ENCODE data around the gene SLC10A6. TPM values are rescaled to one million over a fixed set of nuclear protein-coding genes. Genes with fewer than 3 reads are reported as not detected.

The SLC10A6 gene
- total and polyA plus RNA-seq, 8 donors, result 0.37 to 0.94 (median 0.51) TPM

DNA sequence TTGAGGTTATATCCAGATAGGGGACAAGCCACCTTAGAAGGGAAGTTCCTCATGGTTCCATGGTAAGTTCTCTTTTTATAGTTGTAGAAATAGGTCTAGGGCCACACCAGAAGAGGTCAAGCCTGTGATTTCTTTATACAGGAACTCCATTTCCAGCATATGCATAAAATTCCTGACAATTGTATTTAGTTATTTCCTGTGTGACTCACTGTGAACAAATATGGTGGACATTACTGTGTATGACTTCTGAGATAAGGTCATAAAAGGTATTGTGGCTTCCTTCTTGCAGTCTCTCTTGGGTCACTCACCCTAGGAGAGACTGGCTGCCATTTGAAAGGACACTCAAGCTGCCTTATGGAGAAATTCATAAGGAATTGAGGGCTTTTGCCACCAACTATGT lies 45.3 kb upstream of the SLC10A6 start:
- DNase-seq (no peak), ATAC-seq (no peak)
- H3K4me1 ChIP-seq, result peaks cover 0 to 28% of the 10 kb centered on the region in 2 donors
- TF ChIP-seq, protein P1, sequence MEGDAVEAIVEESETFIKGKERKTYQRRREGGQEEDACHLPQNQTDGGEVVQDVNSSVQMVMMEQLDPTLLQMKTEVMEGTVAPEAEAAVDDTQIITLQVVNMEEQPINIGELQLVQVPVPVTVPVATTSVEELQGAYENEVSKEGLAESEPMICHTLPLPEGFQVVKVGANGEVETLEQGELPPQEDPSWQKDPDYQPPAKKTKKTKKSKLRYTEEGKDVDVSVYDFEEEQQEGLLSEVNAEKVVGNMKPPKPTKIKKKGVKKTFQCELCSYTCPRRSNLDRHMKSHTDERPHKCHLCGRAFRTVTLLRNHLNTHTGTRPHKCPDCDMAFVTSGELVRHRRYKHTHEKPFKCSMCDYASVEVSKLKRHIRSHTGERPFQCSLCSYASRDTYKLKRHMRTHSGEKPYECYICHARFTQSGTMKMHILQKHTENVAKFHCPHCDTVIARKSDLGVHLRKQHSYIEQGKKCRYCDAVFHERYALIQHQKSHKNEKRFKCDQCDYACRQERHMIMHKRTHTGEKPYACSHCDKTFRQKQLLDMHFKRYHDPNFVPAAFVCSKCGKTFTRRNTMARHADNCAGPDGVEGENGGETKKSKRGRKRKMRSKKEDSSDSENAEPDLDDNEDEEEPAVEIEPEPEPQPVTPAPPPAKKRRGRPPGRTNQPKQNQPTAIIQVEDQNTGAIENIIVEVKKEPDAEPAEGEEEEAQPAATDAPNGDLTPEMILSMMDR (IDR thresholded peaks at IDR 0.05), result no peak
- H3K36me3 ChIP-seq, result no peaks in the 10 kb centered on the region
- intact Hi-C loops (cut with DNase I), result no loop called here
- no peak overlapping the region for H3K4me3 ChIP-seq
- no peaks in the 10 kb centered on the region for H3K9me3 ChIP-seq
- H3K27me3 ChIP-seq, result peaks cover 0 to 18% of the 10 kb centered on the region in 2 donors
- no peak overlapping the region for H3K27ac ChIP-seq

DNA sequence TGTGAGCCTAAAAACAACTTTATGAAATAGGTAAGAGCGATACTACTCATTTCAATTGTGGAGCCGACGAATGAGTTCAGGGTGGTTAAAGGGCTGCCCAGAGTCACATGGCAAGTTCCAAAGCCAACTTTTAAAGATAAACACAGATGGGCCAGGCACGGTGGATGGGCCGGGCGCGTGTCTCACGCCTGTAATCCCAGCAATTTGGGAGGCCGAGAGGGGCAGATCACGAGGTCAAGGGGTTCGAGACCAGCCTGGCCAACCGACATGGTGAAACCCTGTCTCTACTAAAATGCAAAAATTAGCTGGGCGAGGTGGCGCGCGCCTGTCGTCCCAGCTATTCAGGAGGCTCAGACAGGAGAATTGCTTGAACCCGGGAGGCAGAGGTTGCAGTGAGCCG lies 44.0 kb upstream of the SLC10A6 start:
- no peak overlapping the region for H3K4me3 ChIP-seq
- no peak for ATAC-seq
- H3K4me1 ChIP-seq, result peaks cover 0 to 28% of the 10 kb centered on the region in 2 donors
- TF ChIP-seq, protein P1 (IDR thresholded peaks at IDR 0.05), result no peak
- no peak for DNase-seq
- intact Hi-C loops (cut with DNase I), result no loop called here
- H3K9me3 ChIP-seq, result no peaks in the 10 kb centered on the region
- H3K36me3 ChIP-seq, result no peaks in the 10 kb centered on the region
- peak overlapping the region in 1 of 2 donors; percentile 84 for H3K27ac ChIP-seq
- H3K27me3 ChIP-seq, result peaks cover 0 to 18% of the 10 kb centered on the region in 2 donors

DNA sequence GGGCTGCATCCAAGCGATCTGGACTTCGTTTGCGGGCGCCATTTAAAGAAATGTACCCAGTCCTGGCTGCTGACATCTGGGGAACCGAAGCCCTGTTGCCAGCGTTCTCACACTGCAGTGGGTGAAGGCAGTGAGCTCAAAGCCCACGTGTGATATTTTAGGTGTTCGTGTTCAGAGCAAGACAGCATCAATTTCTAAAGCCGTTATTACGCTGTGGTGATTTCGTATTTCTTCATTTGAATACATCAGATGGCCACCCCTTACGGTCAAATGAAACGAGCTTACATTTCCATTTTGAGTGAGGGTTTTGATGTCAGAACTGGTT lies 43.4 kb upstream of the SLC10A6 start:
- Histone ChIP-seq H3K27me3 (peaks cover 0 to 18% of the 10 kb centered on the region in 2 donors), H3K27ac (peak overlapping the region; percentile 80 to 84), H3K4me3 (peak overlapping the region; percentile 60 to 84), H3K9me3 (no peaks in the 10 kb centered on the region), H3K4me1 (peaks cover 0 to 28% of the 10 kb centered on the region in 2 donors), H3K36me3 (no peaks in the 10 kb centered on the region)
- ATAC-seq, result peak; percentile 11
- TF ChIP-seq, protein P1 (IDR thresholded peaks at IDR 0.05), result no peak
- intact Hi-C loops (cut with DNase I), result no loop called here
- DNase-seq, result no peak

DNA sequence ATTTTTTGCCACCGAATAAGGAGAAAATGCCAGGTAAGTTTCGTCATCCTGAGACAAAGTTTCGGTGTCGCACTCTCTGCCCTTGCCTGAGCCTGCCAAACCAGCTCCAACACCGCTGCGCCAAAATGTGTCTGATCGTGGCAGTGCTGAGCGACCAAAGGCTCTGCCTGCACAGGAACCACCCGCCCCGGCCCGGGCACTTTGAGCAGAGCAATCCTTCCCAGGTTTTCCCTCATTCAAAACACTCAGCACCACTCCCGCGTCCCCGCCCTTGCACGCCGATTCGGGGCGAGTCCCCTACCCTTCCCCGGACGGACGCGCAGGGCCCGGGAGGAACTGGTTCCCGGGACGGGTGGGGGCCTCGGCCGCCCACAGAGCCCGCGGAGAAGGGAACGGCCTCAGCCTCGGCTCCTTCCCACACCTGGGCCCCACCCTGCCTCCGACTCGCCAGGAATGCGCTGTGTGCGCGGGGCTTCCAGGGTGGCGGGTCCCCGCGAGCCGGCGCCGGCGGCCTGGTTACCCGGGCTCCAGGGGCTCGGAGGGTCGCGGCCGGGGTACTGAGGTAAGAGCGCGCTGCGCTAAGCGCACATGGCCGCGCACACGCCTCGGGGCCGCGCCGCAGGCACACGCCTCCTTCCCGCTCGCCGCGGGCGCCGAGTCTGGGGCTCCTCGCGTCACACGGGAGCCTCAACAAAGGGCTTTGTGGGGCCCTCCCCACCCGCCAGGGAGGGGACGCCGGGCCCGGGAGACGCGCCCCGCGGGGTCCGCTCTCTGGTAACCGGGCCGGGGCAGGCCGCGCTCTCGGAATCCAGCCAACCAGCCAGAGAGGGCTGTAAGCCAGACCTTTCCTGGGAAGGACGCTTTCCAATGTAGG lies 42.8 kb upstream of the SLC10A6 start, which contains the start of gene C4orf36:
C4orf36 (minus strand) TSS at position 661 of the 874 bp plus-strand sequence. CDS start 902 bp downstream, outside the sequence.
- Histone ChIP-seq H3K27me3 (peaks cover 0 to 18% of the 10 kb centered on the region in 2 donors), H3K4me1 (peaks cover 0 to 28% of the 10 kb centered on the region in 2 donors), H3K36me3 (no peaks in the 10 kb centered on the region), H3K27ac (peak within 1 kb of the TSS; percentile 80 to 84), H3K4me3 (peak within 1 kb of the TSS; percentile 60 to 84), H3K9me3 (no peaks in the 10 kb centered on the region)
- TF ChIP-seq, protein P1 (IDR thresholded peaks at IDR 0.05), result no peak
- ATAC-seq (peak; percentile 91), DNase-seq (peak; percentile 79 to 93 (median 85))
- intact Hi-C loops (cut with DNase I), result no loop called here

DNA sequence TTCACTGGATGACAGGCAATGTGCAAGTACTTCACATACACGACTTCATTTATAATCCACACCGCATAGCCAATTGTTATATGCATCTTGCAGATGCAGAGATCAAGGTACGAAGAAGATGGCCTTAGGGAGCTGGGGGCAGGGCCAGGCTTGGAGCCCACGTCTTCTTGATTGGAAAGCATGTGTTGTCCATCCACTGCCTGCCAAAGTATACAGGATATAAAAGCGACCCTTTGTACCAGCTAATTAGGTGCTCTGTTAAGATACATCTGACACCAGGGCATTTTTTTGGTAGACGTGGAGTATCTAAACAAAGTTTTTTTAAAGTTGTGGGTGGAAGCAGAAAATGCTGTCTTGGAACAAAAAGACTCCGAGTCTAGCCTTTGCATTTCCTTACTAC lies 41.6 kb upstream of the SLC10A6 start:
- intact Hi-C loops (cut with DNase I), result no loop called here
- H3K9me3 ChIP-seq, result no peaks in the 10 kb centered on the region
- peaks cover 0 to 25% of the 10 kb centered on the region in 2 donors for H3K4me1 ChIP-seq
- H3K4me3 ChIP-seq, result no peak overlapping the region
- H3K36me3 ChIP-seq, result no peaks in the 10 kb centered on the region
- ATAC-seq (no peak), DNase-seq (peak in 2 of 4 donors; percentile 77 to 86)
- TF ChIP-seq, protein P1 (IDR thresholded peaks at IDR 0.05), result no peak
- peak overlapping the region; percentile 80 to 84 for H3K27ac ChIP-seq
- peaks cover 0 to 18% of the 10 kb centered on the region in 2 donors for H3K27me3 ChIP-seq
